ENCODE measurements around the gene CACNA1G.

Gene CACNA1G

DNA sequence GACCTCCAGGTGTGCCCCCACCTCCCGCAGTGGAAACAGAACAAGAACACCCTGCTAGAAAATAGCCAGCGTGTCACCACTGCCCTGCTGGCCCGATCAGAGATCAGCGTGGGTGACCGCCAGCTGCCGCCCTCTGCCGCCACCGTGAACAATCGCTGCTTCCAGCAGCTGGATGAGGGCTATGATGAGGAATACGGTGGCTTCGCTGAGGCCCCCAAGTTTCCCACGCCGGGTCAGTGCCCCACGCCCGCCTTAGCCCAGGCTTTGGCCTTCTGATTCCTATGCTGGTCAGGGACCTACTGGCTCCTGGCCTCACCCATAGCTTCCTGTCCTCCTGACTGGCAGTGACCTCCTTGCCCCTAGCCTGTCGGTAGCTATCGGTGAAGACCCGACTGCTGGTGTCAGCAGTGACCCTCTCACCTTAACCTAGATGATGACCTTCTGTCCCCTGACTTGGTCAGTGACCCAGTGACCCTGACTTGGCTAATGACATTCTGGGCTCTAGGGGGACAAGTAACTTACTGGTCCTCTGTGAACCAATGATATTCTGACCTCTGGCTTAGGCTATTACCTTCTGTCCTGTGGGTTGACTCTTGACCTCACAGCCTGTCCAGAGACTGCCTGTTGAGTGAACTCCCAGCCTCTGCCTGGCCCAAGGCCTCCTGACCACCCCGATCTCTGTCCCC lies 11.1 kb upstream of the CACNA1G start:
- DNase-seq, result no peak

DNA sequence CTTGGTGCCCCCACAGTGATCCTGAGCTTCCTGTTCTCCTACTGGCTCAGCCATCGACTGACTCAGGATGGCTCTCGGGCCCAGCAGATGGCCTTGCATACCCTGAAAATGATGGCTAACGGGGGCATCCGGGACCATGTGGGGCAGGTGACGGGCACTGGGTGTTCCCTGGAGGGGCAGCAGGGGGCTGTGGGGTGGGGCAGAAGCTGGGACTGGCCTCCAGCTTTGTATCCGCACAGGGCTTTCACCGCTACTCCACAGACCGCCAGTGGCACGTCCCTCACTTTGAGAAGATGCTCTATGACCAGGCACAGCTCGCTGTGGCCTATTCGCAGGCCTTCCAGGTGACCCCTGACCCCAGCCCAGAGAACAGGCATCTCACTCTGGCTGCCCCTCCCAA lies 10.5 kb upstream of the CACNA1G start:
- DNase-seq, result no peak

DNA sequence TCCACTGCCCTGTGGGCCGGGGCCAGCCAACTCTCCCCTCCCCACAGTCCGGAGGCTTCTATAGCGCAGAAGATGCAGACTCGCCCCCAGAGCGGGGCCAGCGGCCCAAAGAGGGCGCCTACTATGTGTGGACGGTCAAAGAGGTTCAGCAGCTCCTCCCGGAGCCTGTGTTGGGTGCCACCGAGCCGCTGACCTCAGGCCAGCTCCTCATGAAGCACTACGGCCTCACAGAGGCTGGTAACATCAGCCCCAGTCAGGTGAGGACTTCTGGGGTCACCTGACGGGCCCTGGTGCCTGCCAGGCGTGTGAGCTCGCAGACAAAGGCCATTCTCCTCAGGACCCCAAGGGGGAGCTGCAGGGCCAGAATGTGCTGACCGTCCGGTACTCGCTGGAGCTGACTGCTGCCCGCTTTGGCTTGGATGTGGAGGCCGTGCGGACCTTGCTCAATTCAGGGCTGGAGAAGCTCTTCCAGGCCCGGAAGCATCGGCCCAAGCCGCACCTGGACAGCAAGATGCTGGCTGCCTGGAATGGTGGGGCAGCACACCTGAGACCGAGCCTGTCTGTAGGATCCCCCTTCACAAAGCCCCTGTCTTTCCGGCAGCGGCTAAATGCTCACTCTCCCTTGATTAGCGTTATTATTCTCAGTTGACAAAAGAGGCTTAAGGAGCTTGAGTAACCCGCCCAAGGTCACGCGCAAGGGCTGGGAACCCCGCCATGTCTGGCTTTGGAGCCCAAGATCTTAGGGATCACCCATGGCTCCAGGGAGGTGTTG lies 9.7 kb upstream of the CACNA1G start:
- DNase-seq, result no peak

DNA sequence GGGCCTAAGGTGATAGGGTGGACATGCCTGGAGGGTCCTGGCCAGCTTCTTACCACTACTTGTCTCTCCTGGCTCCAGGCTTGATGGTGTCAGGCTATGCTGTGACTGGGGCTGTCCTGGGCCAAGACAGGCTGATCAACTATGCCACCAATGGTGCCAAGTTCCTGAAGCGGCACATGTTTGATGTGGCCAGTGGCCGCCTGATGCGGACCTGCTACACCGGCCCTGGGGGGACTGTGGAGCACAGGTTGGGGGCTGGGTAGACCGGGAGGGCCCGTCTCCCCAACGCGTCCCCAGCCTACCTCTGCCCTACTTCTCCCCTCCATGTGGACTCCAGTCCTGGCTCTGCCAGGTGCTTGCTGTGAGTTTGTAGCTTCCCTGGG lies 9.1 kb upstream of the CACNA1G start:
- no peak for DNase-seq

DNA sequence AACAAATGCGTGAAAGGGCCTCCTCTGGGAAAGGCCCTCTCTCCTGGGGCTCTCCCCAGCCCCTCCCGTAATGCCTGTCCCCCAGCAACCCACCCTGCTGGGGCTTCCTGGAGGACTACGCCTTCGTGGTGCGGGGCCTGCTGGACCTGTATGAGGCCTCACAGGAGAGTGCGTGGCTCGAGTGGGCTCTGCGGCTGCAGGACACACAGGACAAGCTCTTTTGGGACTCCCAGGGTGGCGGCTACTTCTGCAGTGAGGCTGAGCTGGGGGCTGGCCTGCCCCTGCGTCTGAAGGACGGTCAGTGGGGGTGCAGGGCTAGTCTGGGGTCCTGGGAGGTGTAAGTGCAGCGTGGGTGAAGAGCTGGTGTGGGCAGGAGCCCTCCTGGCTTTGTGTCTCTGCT lies 8.6 kb upstream of the CACNA1G start:
- no peak for DNase-seq

DNA sequence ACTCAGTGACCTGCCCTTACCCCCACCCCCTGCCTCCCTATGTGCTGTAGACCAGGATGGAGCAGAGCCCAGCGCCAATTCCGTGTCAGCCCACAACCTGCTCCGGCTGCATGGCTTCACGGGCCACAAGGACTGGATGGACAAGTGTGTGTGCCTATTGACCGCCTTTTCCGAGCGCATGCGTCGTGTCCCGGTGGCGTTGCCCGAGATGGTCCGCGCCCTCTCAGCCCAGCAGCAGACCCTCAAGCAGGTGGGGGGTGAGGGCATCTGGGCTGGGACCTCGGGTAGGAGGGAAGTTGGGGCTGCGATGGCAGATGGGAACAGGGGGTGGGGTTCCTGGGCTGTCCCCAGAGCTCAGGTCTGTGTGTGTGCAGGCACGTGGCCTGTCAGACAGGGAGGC lies 6.3 kb upstream of the CACNA1G start:
- no peak for DNase-seq

DNA sequence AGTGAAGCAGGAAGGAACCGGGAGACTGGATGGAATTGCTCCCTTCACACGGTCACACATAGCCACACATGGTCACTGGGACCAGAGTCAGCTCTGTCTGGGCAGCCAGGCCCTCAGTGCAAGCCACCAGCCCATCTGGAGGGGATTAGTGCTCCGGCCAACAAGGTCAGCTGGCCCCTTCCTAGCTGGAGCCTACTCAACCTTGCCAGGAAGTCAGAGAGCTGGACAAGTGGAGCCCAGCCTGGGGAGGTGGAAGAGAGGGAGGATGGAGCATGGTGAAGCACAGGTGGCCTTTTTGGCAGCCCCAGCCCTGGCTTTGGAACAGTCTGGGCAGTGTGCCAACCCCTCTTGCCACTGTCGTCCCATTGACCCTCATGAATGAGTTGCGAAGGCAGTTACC lies 3.7 kb upstream of the CACNA1G start:
- no peak for DNase-seq

DNA sequence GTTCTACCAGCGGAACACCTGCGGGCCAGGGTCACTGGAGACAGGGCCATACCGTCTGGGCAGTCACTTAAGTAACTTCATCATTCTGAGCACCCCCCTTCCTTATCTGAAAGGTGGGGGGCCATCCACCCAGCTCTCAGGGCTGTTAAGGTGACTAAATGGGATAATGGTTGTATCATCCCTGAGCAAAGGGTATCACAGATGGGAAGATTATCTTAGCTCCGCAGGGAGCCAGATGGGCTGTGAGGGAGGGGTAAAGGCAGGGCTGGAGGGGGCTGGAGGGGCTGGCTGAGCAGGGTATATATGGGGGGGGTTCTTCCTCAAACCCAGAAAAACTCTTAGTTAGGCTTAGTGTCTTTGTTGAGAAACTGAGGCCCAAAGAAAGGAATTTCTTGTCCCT lies 2.9 kb upstream of the CACNA1G start:
- no peak for DNase-seq

DNA sequence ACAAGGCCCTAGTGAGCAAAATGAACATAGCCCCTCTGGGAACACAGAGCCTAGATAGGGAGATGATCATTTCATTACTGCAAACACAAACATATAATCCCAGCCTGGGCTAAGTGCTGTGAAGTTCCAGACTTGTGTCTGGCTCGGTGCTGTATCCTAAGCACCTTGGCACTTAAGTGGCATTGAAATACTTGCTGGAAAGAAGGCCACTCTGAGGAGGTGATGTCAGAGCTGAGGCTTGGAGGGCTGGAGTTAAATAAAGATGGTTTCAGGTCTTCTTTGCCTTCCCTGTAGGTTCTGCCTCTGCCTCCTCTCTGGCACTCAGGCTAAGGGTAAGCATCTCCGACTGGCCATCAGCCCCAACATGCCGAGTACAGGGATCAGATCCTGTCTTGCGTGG lies 2.4 kb upstream of the CACNA1G start:
- DNase-seq, result no peak

DNA sequence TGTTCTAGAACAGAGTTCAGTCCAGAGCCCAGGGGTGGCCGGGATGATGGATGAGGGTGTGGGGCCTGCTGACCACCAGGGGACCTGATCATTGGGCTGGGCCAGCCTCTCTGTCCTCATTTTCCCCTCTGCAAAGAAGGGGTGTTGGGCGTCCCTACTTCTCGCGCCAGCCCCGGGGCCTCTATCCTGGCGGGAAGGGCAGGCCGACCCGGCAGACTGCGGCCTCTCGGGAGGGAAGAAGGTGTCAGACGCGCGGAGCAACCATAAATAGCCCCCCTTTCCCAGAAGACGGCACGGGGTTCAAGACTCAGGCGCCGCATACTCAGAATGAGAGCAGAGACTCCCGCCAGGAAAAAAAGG lies 2.0 kb upstream of the CACNA1G start:
- no peak for DNase-seq

DNA sequence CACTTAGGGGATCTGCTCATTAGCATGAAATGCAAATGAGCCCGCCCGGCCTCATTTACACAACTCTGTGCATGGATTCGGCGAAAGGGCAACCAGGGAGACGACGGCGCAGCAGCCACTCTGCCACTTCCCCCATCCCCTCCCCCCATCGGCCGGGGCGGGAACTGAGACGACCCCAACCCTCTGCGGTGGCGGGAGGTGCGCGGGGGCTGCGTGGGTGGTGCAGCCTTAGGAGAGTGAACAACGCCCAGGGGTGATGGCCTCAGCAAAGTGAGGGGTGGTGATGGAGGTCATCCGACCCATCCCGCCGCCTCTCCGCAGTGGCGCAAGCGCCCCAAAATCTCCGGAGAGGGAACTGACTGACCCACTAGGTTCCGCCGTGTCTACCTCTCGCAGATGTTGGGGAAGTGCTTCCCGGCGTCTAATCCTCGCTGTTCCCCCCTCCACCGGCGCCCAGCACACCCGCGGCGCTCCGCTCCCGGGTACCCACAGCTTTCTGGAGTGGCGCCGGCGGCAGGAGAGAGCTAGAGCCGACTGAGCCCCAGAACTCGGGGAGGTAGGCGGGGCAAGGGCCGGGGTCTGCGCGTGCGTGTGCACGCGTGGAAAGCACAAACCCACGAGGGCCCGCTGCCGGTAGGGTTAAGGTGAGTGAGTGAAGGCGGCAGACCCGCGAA lies 1.4 kb upstream of the CACNA1G start:
- DNase-seq, result peak; percentile 68

DNA sequence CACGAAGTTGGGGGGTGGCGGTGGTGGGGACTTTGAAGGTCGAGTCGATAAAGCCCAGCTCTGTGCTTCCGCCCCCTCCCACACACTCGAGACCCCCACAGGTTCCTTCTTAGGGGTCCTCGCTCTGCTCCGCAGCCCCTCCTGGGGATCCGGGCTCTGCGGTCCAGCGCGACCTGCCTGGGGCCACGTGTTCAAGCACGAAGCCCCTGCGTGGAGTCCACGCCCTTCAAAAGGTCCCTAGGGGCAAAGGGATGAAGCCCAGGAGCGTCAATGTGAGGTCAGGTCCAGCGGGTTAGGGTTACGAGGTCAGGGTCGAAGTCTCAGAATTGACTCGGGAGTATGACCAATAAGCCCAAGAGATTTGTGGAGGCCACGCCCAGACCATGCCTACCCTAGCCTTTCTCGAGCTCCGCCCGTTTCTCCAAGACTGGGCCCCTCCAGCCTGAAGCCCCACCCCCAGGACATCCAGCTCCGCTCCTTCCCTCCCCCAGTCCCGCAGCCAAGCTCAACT lies 786 bp upstream of the CACNA1G start:
- peak; percentile 72 for DNase-seq

DNA sequence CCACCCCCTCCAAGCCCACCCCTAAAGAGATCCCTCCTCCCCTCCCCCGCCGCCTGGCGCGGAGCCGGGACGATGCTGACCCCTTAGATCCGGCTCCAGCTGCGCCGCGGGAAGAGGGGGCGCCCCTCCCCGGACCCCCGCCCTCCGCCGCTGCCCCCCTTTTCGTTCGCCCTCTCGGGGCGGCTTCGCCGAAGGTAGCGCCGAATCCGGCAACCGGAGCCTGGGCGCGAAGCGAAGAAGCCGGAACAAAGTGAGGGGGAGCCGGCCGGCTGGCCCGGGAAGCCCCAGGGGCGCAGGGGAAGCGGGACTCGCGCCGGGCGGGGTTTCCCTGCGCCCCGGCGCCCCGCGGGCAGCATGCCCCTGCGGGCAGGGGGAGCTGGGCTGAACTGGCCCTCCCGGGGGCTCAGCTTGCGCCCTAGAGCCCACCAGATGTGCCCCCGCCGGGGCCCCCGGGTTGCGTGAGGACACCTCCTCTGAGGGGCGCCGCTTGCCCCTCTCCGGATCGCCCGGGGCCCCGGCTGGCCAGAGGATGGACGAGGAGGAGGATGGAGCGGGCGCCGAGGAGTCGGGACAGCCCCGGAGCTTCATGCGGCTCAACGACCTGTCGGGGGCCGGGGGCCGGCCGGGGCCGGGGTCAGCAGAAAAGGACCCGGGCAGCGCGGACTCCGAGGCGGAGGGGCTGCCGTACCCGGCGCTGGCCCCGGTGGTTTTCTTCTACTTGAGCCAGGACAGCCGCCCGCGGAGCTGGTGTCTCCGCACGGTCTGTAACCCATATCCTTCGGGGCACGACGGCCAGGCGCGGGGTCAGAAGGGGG lies 623 bp downstream of the CACNA1G start:
- DNase-seq, result peak; percentile 70

DNA sequence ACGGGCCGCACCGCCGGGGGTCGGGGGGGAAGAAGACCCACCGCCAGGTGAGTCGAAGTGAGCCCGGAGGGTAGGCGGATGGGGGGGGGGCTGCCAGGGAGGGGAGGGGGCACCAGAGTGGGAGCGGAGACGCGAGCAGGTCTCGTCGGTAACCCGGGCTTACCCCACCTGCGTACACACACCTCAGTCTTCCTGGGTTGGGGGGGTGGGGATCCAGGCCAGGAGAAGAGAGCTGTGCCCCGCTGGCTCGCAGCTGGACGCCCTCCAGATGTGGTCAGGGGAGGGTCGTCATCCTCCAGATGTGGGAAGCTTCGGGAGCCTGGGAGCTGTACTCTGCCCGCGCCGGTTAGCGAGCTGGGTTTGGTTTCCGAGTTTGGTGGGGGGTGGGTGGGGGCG lies 1.2 kb downstream of the CACNA1G start:
- DNase-seq, result no peak

DNA sequence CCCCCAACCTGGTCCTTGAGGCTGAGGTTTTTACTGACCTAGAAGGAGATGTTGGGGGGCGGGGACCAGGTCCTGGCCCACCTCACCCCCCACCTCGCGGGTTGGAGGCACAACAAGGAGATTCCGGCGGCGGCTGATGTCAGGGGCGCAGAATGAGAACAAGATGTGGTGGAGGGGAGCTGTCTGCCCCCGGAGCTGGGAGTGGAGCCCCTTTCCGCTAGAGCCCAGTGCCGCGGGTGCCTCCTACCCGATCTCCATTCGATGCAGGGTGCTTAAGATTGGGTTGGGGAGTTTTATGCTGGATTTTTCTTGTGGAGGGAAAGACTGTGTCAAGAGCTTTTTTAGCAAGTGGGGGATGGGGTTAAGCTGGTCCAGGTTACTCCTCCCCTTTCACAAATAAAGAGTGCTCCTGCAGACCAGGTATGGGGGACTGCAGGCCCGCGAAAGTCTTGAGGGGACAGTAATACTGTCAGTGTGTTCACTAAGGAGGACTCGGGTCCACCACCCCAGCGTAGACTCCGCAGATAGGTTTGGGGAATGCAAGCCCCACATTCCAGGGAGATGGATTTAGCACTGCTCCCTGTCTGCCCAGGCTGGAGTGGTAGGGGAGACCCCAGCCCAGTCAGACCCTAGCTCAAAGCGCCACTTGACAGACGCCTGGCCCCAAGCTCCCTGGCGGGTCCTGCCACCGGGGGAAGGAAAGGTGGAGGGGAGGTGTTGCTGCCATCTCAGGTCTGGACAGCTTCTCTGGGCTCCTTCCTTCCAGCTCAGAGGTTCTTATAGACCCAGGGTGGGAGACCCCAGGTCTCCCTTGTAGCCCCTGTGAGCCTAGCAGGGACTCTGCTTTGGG lies 2.0 kb downstream of the CACNA1G start:
- DNase-seq, result peak; percentile 64

DNA sequence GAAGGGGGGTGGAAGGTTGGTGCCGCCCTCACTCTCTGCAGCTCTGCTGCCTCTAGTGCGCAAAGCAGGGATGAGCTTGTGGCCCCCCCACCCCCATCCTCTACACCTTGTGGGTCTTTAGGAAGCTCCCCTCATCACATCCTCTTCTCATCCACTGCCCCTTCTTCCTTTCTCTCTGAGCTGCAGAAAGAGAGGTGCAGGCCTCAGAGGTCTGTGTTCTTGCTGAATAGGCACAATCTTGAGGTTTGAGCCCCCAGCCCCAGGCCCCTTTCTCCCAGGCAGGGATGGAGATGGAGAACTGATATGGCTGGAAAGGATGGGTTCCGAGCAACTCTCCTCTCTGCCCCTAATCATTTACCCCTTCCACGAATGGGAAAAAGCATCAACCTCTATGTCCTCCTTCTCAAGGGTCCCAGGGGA lies 2.6 kb downstream of the CACNA1G start:
- no peak for DNase-seq

DNA sequence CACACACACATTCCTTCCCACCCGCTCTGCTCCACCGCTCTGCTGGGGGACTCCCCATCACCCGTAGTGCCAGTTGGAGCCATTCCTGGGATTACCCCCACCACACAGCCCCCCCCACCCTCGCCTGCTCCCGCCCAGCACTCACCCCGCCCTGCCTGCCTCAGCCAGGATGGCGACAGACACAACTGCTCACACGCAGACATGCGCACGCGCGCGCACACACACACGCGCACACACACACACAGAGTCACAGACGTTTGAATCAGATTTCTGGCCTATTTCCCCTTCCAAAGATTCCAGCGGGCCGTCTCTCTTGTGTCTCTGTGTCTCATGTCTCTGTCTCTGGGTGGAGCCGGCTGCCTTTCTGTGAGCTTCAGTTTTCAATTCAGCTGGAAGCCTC lies 4.4 kb downstream of the CACNA1G start:
- no peak for DNase-seq

DNA sequence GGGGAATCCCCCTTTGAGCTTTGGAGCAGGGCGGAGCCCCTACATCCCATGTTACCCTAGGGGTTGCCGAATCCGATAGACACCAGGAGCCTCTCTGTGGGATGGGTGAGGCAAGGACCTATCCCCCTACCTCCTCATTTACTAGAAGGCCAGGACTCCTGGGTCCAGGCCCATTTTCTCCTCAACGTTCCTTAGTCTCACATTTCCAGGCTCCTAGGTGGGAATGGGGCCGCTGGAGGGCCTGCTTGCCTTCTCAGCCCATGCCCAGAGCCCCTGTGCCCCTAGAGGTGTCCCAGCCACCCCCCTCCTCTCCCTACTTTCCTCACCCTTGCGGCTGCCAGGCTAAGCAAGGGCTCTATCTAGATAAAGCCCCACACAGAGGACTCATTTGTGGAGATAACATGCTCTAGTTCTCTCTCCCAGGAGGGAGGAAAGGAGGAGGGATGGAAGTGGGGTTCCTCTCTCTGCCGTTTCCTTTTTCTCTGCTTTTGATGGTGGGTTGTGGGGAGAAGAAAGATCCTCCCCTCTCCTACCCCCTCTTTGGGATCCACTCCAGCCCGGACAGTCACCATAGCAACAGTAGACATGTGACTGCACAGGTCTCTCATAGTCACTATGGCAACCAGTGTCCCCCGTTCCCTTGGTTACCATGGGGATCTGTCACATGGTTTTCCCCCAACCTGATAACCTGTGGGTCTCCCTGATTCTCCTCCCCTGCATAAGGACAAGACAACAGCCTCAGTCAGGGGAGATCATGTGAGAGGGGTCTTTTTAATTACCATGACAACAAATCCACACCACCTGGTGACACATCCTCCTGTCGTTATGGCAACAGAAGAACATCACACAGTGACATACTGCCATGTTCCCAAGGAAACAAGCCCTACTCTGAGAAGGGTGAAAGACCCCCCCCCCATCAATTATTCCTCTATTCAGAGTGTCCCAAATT lies 5.2 kb downstream of the CACNA1G start:
- DNase-seq, result no peak

DNA sequence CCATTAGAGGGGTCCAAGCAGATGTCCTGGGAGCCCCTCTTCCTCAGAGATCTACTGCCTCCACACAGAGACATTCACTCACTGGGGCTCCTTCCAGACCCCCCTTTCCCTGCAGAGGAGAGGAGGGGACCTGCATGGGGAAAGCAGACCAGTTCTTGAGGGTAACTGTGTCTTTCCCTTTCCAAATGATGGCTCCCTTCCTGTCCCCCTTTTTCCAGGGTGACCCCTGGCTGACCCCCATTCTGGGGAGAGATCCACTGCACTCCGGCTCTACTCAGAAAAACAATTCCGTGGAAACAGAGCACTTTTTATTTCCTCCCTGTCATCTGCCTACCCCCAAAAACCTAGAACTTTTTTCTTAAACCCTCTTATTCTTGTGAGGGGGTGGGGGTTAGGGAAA lies 6.4 kb downstream of the CACNA1G start:
- DNase-seq, result no peak

DNA sequence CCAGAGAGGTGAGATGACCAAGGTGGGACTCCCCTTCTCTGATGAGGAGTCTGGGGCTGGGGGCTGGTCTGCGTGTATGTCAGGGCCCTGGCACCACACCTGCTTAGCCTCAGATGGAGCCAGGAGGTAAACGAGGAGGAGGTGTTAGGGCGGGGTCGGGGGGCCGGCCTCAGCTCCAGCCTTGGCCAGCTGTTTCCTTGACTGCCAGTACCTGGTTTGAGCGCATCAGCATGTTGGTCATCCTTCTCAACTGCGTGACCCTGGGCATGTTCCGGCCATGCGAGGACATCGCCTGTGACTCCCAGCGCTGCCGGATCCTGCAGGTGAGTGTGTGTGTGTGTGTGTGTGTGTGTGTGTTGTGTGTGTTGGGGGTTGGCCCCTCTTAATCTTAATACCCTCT lies 8.1 kb downstream of the CACNA1G start:
- no peak for DNase-seq

DNA sequence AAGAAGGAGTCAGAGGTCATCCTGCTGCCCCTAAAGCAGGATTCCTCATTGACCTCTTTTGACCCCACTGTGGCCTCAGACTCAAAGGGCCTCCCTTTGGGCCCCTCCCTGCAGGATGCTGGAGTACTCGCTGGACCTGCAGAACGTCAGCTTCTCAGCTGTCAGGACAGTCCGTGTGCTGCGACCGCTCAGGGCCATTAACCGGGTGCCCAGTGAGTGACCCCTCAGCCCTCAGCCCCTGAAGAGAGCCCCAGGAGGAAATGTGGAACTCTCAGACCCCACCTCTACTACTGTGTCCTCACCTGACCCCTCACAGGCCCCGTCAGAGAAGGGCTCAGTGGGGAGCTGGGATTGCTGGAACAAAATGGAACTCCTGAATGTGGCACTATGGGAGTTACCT lies 9.1 kb downstream of the CACNA1G start:
- no peak for DNase-seq

Data from activated effector memory CD4-positive, alpha-beta T cell treated with anti-CD3 and anti-CD28 coated beads, Interleukin-2, amount 50 U/mL, for 16 hours (primary cell).